H1 (cell line): ENCODE measurements around the gene DDR2. TPM values are rescaled to one million over a fixed set of nuclear protein-coding genes. Genes with fewer than 3 reads are reported as not detected.

Experiments
- CTCF ChIA-PET: fragments of 300-600 bp; sonication (Branson Sonifier 250); formaldehyde crosslinking; loops from one replicate; lab custom pipeline; 2021; ENCODE audit not compliant: partially characterized antibody; lab: Charles Lee
- POLR2A ChIA-PET: fragments of 300-600 bp; sonication (Branson Sonifier 250); formaldehyde crosslinking; loops from one replicate; lab custom pipeline; 2021; ENCODE audit warnings: inconsistent platforms; ENCODE audit not compliant: partially characterized antibody; lab: Charles Lee
- DNase-seq, 2 experiments: peaks; one replicate each; pipeline versions ENCODE4 v3.0.0 to v3.0.0-alpha.2; 2010 to 2022; ENCODE audit warnings: low spot score in 2 of 2, low read depth in 1 of 2, mixed read lengths in 1 of 2
- FAIRE-seq: peaks from 2 replicates; lab custom pipeline; 2011; peaks lifted over from hg19 to GRCh38; lab: Jason Lieb, UNC
- H2AFZ ChIP-seq: 2 replicates; pipeline ENCODE4 v1.8.1; 2012; ENCODE audit warnings: low read length, inconsistent platforms
- H2AK5ac ChIP-seq: 2 replicates; pipeline ENCODE4 v1.6.1; 2013; ENCODE audit warnings: low read depth, low read length
- H2BK120ac ChIP-seq: replicated peaks from 2 replicates; pipeline ENCODE3; 2013; ENCODE audit warnings: low read depth, low read length, inconsistent platforms
- H2BK12ac ChIP-seq: 2 replicates; pipeline ENCODE4 v1.6.1; 2013; ENCODE audit warnings: low read depth, low read length
- H2BK15ac ChIP-seq: 2 replicates; pipeline ENCODE4 v1.6.1; 2013; ENCODE audit warnings: low read length
- H2BK20ac ChIP-seq: 2 replicates; pipeline ENCODE4 v1.6.1; 2013; ENCODE audit warnings: low read length
- H2BK5ac ChIP-seq: 2 replicates; pipeline ENCODE4 v1.6.1; 2013; ENCODE audit warnings: low read depth, low read length
- H3K14ac ChIP-seq: 2 replicates; pipeline ENCODE4 v1.6.1; 2013; ENCODE audit warnings: inconsistent platforms; ENCODE audit not compliant: insufficient read length
- H3K18ac ChIP-seq: 2 replicates; pipeline ENCODE4 v1.6.1; 2013; ENCODE audit warnings: low read length; ENCODE audit errors: extremely low read depth
- H3K23ac ChIP-seq: 2 replicates; pipeline ENCODE4 v1.6.1; 2013; ENCODE audit warnings: inconsistent platforms; ENCODE audit not compliant: insufficient read length
- H3K23me2 ChIP-seq: 2 replicates; pipeline ENCODE4 v1.6.1; 2013; ENCODE audit warnings: low read depth, low read length
- H3K27ac ChIP-seq: 2 replicates; pipeline ENCODE4 v1.6.1; 2011; ENCODE audit warnings: low read depth, low read length, inconsistent platforms
- H3K27me3 ChIP-seq, 4 experiments: replicated peaks in 1 of 4; 1 replicate in 1 of 4; 2 replicates in 3 of 4; pipeline versions ENCODE4 v1.6.1 to v1.8.1; 2011 to 2013; ENCODE audit warnings: low read length in 3 of 4, mild to moderate bottlenecking in 3 of 4, inconsistent platforms in 2 of 4, mixed read lengths in 2 of 4, moderate library complexity in 1 of 4; ENCODE audit not compliant: control insufficient read depth in 3 of 4, insufficient read depth in 3 of 4; ENCODE audit errors: extremely low read depth in 1 of 4
- H3K36me3 ChIP-seq, 4 experiments: 2 replicates each; pipeline versions ENCODE4 v1.6.1 to v1.8.1; 2011 to 2013; ENCODE audit warnings: mild to moderate bottlenecking in 4 of 4, low read length in 3 of 4, moderate library complexity in 2 of 4, control low read depth in 1 of 4, inconsistent platforms in 1 of 4; ENCODE audit not compliant: insufficient read depth in 4 of 4, control insufficient read depth in 2 of 4
- H3K4ac ChIP-seq: replicated peaks from 2 replicates; pipeline ENCODE3; 2013; ENCODE audit warnings: low read length, low read depth, mixed read lengths, inconsistent platforms; ENCODE audit not compliant: insufficient read length
- H3K4me1 ChIP-seq, 4 experiments: replicated peaks in 1 of 4; 1 replicate in 1 of 4; 2 replicates in 3 of 4; pipeline versions ENCODE4 v1.6.1 to v1.8.1; 2011 to 2013; ENCODE audit warnings: low read length in 3 of 4, inconsistent platforms in 2 of 4, mixed read lengths in 1 of 4; ENCODE audit not compliant: insufficient read depth in 4 of 4, control insufficient read depth in 3 of 4
- H3K4me2 ChIP-seq, 2 experiments: 2 replicates each; pipeline versions ENCODE4 v1.6.1 to v1.8.1; 2011 to 2013; ENCODE audit warnings: low read depth in 2 of 2, low read length in 2 of 2, control low read depth in 1 of 2, inconsistent platforms in 1 of 2, mild to moderate bottlenecking in 1 of 2; ENCODE audit not compliant: insufficient read depth in 1 of 2
- H3K4me3 ChIP-seq, 4 experiments: fragments of 200-600, 300-600 bp in 1 of 4; sonication (generic), shearing (Covaris generic), sonication (Bioruptor Twin) in 1 of 4; 2 replicates each; pipeline versions ENCODE4 v1.5.1 to v1.8.1; 2011 to 2016; ENCODE audit warnings: low read length in 4 of 4, low read depth in 3 of 4, control low read depth in 2 of 4, inconsistent platforms in 2 of 4, mild to moderate bottlenecking in 2 of 4, mixed read lengths in 1 of 4, moderate library complexity in 1 of 4; ENCODE audit not compliant: insufficient read depth in 2 of 4; ENCODE audit errors: extremely low read depth in 1 of 4
- H3K56ac ChIP-seq: replicated peaks from 2 replicates; pipeline ENCODE3; 2013; ENCODE audit warnings: low read depth, mild to moderate bottlenecking, mixed read lengths, low read length, inconsistent platforms; ENCODE audit not compliant: insufficient read length
- H3K79me1 ChIP-seq: 2 replicates; pipeline ENCODE4 v1.6.1; 2013; ENCODE audit warnings: low read depth, low read length, control low read depth
- H3K79me2 ChIP-seq, 2 experiments: 2 replicates each; pipeline versions ENCODE4 v1.6.1 to v1.8.1; 2012 to 2013; ENCODE audit warnings: low read length in 2 of 2, mild to moderate bottlenecking in 2 of 2, inconsistent platforms in 1 of 2; ENCODE audit not compliant: insufficient read depth in 2 of 2, control insufficient read depth in 1 of 2
- H3K9ac ChIP-seq, 4 experiments: replicated peaks in 1 of 4; 1 replicate in 1 of 4; 2 replicates in 3 of 4; pipeline versions ENCODE4 v1.6.1 to v1.8.1; 2011 to 2013; ENCODE audit warnings: low read depth in 3 of 4, low read length in 3 of 4, control low read depth in 2 of 4, mild to moderate bottlenecking in 2 of 4, moderate library complexity in 2 of 4, inconsistent platforms in 1 of 4; ENCODE audit errors: extremely low read depth in 1 of 4
- H3K9me3 ChIP-seq, 2 experiments: 2 replicates each; pipeline versions ENCODE4 v1.6.1 to v1.8.1; 2012 to 2013; ENCODE audit warnings: mild to moderate bottlenecking in 2 of 2, moderate library complexity in 2 of 2, control low read depth in 1 of 2, inconsistent platforms in 1 of 2, low read depth in 1 of 2, low read length in 1 of 2, mixed read lengths in 1 of 2; ENCODE audit not compliant: insufficient read depth in 2 of 2
- H4K20me1 ChIP-seq, 2 experiments: replicated peaks in 1 of 2; 2 replicates each; pipeline versions ENCODE3 to v1.8.1; 2011 to 2013; ENCODE audit warnings: inconsistent platforms in 2 of 2, low read length in 2 of 2, mild to moderate bottlenecking in 1 of 2; ENCODE audit not compliant: insufficient read depth in 2 of 2, control insufficient read depth in 1 of 2
- H4K5ac ChIP-seq: 2 replicates; pipeline ENCODE4 v1.6.1; 2013; ENCODE audit warnings: low read length, low read depth, mixed read lengths, inconsistent platforms; ENCODE audit not compliant: insufficient read length
- H4K8ac ChIP-seq: 2 replicates; pipeline ENCODE4 v1.8.0; 2013; ENCODE audit warnings: mild to moderate bottlenecking, moderate library complexity, low read length, inconsistent platforms; ENCODE audit not compliant: insufficient read depth; ENCODE audit errors: extremely low read depth
- H4K91ac ChIP-seq: replicated peaks from 2 replicates; pipeline ENCODE3; 2013; ENCODE audit warnings: low read length, mixed read lengths, inconsistent platforms; ENCODE audit not compliant: insufficient read length
- ASH2L ChIP-seq: fragments of 200-600, 300-600 bp; sonication (generic); IDR thresholded peaks from one replicate; pipeline ENCODE4 v1.7.1; 2017; ENCODE audit warnings: low read length
- WGBS, 2 experiments: shearing (Covaris generic) in 1 of 2; methylation state at CpG; one replicate each; pipeline versions ENCODE4 v1.1.6 to v1.1.7; 2013 to 2015; ENCODE audit warnings: low lambda C conversion rate in 2 of 2, mixed read lengths in 2 of 2, inconsistent platforms in 1 of 2, low coverage in 1 of 2, missing lambda C conversion rate in 1 of 2; ENCODE audit not compliant: insufficient replicate concordance in 2 of 2, insufficient coverage in 1 of 2, insufficient read length in 1 of 2; ENCODE audit errors: extremely low coverage in 1 of 2, missing lambda C conversion rate in 1 of 2; 5-methylcytosine and 5-hydroxymethylcytosine counted together
- polyA plus RNA-seq, 7 experiments: library from polyadenylated mRNA; depleted of rRNA in 3 of 7; stranded (reverse) in 5 of 7; unstranded in 2 of 7; fragments of >200 nt in 5 of 7; fragments of 200-250 nt in 2 of 7; gene quantifications; 1 replicate in 5 of 7; 2 replicates in 1 of 7; 4 replicates in 1 of 7; pipeline versions ENCODE4 v1.2.1 to v1.2.3, GENCODE V29; 2011 to 2013; ENCODE audit warnings: missing spikeins in 2 of 7, mixed read lengths in 2 of 7
- total RNA-seq: library from RNA; stranded (reverse); fragmentation: NEBNext Ultra II Directional; extraction: Animal tissue kit (Norgen Biotek cat#: 25700); gene quantifications from 2 replicates; pipeline ENCODE4 v1.2.1, GENCODE V29; 2021

DDR2 gene
- total and polyA plus RNA-seq, 2 of the 8 experiments (the other 6 are each of a cell fraction or from before 2014, with no cell fraction given), result 1.00 to 2.1 TPM

GRCh38 chr1:162700131-162700530 lies 67.9 kb downstream of the DDR2 start:
- no peaks in the 10 kb centered on the region for H3K23me2 ChIP-seq
- no peak overlapping the region for H3K27ac ChIP-seq
- no peak overlapping the region for H3K18ac ChIP-seq
- no peaks in the 10 kb centered on the region for H3K79me1 ChIP-seq
- H3K79me2 ChIP-seq, result no peaks in the 10 kb centered on the region
- no peak for DNase-seq
- no peak overlapping the region for H4K5ac ChIP-seq
- no peaks in the 10 kb centered on the region for H4K20me1 ChIP-seq
- no peak for FAIRE-seq
- no peak overlapping the region for H3K23ac ChIP-seq
- no peak overlapping the region for H3K4me2 ChIP-seq
- POLR2A ChIA-PET, result interaction anchor here (0.6 kb wide), 1 partner anchor 30 kb away, joined by 4 read pairs; no protein-coding TSS in a partner anchor
- H3K9ac ChIP-seq, result no peak overlapping the region
- no peak overlapping the region for H2AK5ac ChIP-seq
- no peak overlapping the region for H3K14ac ChIP-seq
- H2BK20ac ChIP-seq, result no peak overlapping the region
- H3K9me3 ChIP-seq, result no peaks in the 10 kb centered on the region
- no peaks in the 10 kb centered on the region for H3K27me3 ChIP-seq
- no peak overlapping the region for H3K56ac ChIP-seq
- no peak overlapping the region for H2BK15ac ChIP-seq
- no peaks in the 10 kb centered on the region for H3K36me3 ChIP-seq
- H2BK12ac ChIP-seq, result no peak overlapping the region
- 95% methylated on average over 1 of the region's 1 CpG; no CpG with 5 or more reads in 1 of the 2 experiments for WGBS, 2 experiments
- H2AFZ ChIP-seq, result no peak overlapping the region
- H3K4me3 ChIP-seq, result no peak overlapping the region
- no peak overlapping the region for H4K91ac ChIP-seq
- H4K8ac ChIP-seq, result no peak overlapping the region
- H3K4ac ChIP-seq, result no peak overlapping the region
- no peak overlapping the region for H2BK5ac ChIP-seq
- CTCF ChIA-PET, result interaction anchor here (1.1 to 2.8 kb wide), 5 partner anchors 11 to 106 kb away, joined by 3 to 13 read pairs (median 4); no protein-coding TSS in a partner anchor
- no peak overlapping the region for H2BK120ac ChIP-seq
- peaks cover 1 to 13% (median 6%) of the 10 kb centered on the region in 4 experiments; a peak in 6 of 7 replicates for H3K4me1 ChIP-seq
- TF ChIP-seq ASH2L, result no peak
